GM19043 (cell line): Measurements from ENCODE around the gene LDLRAD4.

ENCODE experiments used
- ATAC-seq: cut with Tn5 transposase; IDR thresholded peaks from one replicate; pipeline ENCODE4 v1.9.1; 2021; ENCODE audit warnings: low read depth; ENCODE audit not compliant: unreplicated experiment

The LDLRAD4 gene

DNA sequence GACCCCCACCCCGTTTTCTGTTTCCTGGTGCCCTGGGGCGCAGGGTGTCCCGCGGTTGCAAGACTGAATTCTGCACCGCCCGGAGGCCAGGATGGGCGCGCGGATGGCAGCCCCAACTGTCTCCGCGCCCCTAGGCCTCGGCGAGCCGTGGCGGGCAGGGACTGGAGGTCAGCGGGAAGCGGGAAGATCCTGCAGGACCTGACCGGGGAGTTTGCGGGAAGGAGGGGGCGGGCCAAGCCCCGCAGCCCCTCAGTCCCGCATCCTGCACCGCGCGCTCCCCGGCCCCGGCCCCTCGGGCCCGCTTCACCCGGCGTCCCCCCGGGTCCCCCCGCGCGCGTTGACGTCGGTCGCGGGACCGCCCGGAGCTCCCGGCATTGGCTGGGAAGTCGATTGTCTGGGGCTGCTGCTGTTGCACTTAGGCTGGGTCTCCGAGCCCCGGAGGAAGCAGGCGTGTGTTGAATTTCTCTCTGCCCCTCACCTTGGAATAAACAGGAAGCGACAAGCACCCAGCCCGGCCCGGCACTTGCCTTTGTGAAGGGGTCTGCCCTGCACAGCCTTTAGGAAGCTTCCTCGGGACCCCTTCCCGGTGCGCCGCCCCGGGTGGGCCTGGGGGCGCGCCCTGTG is at the start of gene LDLRAD4:
Gene LDLRAD4 (plus strand): TSS at position 393 of the 624 bp plus-strand sequence.
- ATAC-seq = no peak

DNA sequence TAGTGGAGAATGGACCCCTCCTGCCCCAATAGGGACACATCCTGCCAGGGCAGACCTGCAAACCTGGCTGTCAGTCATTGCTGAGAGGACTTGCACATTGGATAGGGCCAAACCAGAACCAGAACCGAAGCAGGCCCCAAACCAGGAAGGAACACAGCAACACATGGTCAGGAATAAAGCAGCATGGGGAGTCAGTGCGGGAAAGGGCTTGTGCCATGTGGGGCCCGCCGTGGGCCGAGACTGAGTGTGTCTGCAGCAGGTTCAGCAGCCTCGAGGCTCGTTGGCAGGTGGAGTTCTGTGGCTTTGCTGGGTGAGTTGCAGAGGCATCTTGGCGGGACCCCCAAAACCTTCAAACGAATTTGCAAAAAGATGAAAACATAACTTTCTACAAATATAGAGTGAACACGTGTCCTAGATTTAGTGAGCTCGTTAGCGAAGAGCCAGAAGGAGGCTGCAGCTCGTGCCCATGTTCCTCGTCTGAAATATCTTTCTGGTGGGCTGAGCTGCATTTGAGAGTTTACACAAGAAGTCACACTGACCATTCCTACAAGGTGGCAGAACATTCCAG is 44.9 kb upstream of the LDLRAD4 start:
- no peak for ATAC-seq

DNA sequence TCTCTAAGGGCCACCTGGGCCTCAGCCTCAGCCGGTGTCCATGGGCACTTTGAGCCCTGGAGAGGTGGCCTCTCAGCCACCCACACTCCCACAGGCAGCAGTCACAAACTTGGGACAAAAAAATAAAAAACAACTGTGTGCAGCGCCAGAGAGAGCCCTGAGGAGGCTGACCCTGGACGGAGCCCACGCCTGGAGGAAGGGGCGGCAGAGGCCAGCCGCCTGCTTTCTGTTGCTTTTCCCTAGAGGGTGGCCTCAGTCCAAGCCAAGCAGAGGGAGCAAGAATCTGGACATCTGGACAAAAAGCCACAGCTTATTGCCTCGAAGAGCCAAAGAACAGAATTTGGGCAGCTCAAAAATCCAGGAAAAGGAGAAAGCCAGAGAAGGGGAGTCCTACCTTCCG is 43.3 kb upstream of the LDLRAD4 start:
- no peak for ATAC-seq

DNA sequence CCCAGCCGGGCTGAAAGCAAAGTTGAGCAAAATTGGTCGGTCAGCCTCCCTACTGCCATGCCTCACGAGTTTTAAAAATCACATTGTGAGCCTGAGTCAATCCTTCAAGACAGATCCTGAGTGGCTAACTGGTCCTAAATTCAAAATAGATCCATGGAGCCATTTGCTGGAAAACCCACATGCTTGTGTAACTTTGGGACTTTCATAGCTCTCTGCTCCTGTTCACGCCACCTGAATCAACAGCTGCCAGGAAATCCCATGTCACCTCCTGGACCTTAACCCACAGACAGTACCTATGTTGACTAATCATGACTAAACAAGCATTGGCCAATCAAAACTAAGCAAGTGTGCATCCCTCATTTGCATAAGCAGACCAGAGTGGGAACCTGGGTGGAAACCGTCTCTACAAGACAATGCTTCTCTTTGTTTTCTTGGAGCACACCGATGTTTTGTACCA is 42.8 kb upstream of the LDLRAD4 start:
- ATAC-seq = no peak

DNA sequence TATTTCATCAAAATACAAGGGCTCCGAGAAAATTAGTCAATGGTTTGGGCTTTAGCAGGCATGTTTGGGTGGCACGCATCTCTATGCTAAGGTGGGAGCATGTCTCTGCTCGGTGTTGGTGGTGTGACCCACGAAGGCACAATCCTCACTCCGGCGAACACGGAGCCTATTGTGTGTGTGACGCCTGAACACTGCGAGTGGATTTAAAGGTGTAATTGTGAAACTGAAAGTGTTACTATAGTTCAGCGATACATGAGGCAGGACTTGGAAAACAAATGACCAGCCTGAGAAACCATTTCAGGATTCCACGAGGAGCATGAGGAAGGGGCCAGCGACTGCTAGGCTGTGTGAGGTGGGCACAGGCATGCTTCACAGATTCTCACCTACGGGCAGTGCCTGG is 41.7 kb upstream of the LDLRAD4 start:
- no peak for ATAC-seq

DNA sequence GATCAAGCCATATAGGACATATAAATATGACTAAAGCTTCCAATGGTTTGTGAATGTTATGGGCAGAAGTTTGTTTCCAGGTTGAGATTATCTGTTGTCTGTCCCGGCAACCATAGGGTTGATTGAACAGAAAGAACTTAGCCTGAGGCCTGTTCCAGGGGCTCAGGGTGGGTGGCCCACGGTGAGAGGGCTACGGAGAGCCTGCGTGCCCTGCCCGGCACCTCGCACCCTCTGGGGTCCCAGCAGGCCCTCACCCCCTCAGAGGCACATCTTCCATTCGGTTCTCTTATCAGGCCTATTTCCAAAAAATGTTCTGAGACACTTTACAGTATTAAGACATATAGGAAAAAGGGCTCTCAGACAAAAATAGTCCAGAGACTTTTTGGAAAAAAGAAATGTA is 40.4 kb upstream of the LDLRAD4 start:
- ATAC-seq = no peak

DNA sequence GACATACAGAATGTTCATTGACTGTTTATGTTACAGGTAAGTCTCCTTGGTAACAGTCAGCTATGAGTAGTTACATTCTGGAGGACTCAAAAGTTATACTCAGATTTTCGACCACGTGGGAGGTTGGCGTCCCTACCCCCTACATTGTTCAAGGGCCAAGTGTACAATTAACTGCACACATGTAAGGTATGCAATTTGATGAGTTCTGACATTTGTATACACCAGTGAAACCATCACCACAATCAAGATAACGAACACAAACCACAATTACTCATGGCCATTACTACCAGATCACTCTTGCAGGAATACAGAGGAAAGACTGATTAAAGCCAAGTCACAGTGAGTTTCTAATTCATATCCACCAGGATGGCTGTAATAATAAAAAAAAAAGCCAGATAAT is 39.6 kb upstream of the LDLRAD4 start:
- no peak for ATAC-seq

DNA sequence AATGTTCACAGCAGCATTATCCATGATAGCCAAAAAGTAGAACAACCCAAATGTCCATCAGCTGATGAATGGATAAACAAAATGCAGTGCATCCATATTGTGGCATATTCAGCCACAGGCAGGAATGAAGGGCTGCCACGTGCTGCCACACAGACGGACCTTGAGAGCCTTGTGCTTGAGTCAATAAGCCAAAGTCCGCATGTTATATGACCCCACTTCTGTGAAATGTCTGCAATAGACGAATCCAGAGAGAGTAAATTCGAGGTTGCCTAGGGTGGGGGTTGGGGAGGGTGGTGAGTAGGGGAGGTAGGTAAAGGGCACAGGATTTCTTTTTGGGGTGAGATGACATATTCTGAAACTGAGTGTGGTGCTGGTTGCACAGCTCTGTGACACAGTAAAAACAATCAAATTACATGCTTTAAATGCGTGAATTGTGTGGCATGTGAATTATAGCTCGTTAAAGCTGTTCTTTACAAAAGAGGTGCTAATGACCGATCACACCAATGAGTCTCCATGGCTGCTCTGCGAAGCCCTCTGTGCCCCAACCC is 38.9 kb upstream of the LDLRAD4 start:
- ATAC-seq = no peak

DNA sequence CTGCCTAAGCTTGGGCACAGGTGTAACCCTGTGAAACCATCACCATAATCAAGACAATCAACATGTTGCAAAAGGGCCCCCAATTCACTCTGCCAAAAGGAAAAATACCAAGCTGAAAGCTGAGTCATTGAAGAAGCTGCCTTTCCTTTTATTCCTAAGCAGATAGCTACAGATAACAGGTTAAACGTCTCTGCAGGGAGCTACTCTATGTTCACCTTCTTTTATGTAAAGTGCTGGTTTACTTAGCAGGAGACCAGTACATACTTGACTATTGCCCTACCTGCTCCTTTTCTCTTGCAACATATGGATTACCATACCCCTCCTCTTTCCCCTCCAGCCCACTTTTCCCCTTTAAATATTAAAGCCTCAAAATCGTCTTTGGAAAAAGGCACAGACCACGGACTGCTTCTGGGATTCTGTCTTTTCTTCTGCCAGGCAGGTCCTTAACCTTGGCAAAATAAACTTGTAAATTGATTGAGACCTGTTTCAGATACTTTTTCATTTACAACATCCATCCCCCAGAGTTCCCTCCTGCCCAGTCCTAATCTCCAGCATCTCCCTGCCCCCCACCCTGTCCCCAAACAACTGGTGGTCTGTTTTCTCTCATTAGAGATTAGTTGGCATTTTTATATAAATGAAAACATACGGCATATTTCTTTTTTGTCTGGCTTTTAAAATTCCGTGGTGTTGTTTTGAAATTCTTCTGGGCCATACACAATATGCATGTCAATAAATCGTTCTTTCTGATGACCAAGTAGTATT is 37.8 kb upstream of the LDLRAD4 start:
- ATAC-seq = no peak

DNA sequence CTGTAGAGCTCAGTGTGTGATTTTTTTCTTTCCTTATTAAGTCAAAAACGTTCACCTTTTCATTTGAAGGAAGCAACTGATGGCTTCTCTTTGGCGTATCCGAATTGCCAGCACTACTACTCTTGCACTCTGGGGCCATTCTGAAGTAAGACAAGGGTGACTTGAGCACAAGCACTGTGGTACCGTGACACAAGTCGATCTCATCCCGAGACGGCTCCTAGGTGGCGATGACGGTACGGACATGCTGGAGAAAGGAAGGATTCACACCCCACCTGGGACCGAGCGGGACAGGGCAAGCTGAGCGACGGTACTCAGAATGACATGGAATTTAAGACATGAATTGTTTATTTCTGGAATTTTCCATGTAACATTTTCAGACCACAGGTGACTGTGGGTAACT is 36.8 kb upstream of the LDLRAD4 start:
- ATAC-seq = no peak

DNA sequence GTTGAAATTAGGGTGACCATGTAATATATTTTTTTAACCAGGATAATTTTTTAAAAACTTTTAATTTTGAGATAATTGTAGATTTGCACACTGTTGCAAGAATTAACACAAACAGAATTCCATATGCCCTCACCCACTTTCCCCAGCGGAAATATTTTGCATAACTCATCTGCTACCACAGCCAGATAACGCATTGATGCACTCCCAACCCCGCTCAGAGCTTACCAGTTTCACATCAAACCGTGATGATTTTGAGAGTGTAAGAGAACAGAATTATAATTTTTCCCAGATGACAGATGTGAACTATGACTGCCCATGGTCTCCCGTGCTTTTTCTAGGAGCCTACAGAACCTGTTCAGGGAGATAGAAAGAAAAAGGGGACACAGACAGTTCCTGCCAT is 35.2 kb upstream of the LDLRAD4 start:
- no peak for ATAC-seq

DNA sequence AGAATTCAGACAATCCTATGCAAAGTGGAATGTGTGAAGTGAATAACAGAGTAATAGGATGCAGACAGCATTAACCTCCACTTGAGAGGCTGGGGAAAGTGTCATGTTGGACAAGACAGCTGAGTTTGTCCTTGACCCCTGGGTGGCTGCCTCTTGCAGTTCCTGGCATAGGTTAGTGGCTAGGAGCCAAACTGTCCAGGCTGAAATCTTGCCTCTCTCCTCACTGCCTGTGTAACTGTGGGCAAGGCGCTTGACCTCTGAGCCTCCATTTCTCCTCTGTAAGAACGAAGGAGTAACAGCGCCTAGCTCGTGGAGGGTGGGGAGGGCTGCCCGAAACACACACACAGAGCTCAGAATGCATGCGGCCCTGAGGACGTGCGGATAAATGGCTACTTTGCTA is 34.8 kb upstream of the LDLRAD4 start:
- ATAC-seq = no peak

DNA sequence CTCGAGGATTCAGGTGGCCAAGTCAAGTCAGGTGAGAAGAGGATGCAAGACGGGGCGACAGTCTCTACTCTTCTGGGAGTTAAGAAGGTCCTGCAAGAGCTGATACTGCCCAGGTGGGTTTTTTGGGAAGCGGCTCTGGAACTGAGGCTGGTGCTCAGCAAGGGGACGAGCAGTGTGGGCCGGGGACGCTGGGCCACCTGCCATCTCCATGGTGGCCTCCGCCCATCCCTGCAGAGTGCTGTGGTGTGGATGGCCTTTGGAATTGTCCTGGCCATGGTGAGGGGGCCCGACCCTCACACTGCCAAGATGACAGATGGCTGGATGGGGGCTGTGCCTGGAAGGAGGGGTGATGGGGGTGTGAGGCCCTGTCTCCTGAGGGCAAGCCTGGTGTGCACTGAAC is 34.2 kb upstream of the LDLRAD4 start:
- ATAC-seq = no peak

DNA sequence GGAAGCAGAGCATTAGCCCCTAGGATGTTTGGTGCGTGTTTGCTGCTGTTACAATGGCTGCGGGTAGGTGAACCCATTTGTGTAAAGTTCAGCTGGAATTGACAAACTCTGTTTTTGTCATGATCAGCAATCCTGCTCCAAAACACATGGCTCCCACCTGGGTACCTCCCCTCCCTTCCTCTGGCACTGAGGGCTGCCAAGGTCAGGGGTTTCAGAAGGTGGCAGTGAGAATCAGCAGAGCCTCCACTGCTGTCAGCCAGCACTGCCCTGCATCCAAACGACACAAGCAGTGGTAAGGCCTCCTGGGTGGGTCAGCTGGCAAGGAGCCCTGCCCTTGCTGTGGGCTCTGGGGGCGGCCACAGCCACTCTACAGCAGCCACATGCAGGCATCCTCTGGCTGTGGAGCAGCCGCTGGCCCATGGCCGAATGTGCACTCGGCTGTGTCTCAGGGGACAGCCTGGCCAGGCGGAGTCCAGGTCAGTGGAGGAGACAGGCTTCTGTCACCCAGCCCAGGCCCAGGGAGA is 32.8 kb upstream of the LDLRAD4 start:
- no peak for ATAC-seq

DNA sequence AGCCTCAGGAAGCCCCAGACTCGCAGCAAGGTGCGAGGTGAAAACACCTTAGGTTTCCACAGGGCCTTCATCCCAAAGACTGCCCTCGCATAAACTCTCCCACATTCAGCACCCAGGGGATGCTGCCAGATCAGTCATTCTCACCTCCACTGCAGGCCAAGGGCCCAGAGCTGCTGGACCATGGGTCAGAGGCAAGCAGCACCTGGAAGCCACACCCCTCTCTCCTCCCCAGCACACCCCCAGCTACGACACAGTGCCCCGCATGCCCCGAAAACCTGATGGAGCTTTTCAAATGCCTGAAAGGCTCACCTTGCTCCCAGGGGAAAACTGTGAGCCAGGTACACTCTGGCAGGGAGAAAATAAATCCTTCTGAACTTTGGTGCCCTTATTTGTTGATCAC is 31.9 kb upstream of the LDLRAD4 start:
- ATAC-seq = no peak

DNA sequence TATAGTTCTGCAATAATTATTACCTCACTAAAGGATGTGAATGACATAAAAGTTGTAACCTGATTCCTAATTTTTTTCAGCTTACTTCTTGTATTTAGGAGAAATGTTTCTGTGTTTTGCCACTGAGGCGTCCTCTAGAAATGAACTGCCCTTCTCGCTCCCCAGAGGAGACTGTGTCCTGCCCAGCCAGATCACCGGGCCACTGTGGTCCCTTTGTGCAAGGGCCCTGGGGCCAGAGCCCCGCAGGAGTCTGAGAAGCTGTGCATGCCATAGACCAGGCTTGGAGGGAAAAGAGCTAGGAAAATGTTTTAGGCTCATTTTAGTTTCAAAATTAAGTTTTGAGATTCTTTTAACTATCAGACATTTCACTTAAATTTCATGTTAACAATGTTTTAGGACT is 31.1 kb upstream of the LDLRAD4 start:
- no peak for ATAC-seq

DNA sequence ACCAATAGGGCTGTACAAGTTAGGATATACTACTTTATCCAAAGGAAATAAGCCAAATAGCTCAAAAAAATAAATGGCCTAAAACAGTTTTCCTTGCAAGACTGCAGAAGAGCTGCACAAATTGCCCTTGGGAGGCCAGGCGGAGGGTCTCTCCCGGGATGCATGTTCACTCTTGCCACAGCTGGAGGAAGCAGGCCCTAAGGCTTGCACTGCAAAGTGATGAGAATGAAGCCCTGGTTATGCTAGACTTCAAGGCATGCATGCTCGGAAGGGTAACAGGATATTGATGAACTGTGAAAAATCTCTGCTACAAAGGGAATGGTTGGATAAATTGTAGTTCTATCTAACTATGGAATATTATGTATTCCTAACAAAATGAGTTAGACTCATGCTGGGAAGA is 27.5 kb upstream of the LDLRAD4 start:
- no peak for ATAC-seq

DNA sequence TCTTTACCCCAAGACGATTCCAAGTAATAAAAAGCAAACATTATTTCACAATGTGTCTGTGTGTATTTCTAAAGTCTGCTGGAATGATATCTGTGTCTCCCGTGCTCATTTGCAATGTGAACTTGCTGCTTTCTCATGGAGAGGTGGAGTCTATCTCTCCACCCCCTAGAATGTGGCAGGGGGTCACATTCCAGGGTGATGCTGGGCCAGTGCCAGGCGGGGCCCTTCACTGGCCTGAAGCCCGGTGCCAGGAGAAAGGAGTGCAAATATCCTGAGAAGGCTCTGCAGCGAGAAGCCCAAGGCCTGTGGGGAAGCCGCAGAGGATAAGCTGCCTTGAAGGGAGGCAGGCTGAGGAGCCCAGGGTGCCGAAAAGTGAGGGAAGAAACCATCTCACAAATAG is 26.8 kb upstream of the LDLRAD4 start:
- no peak for ATAC-seq

DNA sequence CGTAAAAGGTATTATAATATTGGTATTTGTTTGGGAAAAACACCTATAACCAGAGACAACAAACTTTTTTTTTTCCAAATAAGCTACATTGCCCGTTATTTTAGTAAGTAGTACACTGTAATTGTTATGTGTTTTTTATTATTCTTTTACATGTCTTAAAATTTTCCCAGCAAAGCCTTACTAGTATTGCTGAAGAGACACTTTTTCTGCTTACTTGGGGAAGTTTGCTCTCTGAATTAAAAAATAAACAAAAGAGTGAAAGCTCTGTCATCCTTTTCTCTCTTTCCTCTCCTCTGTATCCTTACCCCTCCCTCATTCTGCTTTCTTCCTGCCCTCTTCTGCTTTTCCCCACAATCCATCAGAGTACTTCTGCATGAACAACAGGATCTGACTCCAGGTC is 25.6 kb upstream of the LDLRAD4 start:
- ATAC-seq = no peak

DNA sequence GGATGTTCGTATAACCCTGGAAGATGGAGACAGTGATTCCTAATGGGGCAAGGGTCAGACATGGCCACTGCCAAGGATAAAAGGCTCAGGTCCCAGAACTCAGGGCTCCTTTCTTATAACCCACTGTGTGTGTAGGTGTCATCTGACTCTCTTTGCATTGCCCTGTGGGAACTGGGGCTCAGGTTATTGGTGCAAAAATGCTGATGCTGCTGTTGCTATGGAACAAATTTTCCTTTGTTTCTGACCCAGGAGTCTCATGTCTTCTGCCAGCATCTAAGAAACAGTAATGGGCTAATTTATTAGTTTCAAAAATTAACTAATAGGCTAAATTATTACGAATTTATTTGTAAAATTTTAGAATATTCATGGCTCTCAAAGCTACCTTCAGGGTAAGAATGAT is 24.3 kb upstream of the LDLRAD4 start:
- no peak for ATAC-seq

DNA sequence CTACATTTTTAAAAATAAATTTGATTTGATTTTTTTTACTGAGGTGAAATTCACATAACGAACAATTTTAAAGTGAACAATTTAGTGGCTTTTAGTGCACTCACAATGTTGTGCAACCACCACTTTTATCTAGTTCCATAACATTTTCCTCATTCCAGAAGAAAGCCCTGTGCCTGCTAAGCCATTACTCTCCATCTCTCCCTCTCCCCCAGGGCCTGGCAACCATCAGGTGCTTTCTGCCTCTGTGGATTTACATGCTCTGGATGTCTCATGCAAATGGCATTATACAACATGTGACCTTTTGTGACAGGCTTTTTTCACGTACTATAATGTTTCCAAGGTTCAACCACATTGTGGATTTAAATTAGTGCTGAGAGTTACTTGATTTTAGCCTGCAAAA is 19.9 kb upstream of the LDLRAD4 start:
- ATAC-seq = no peak

DNA sequence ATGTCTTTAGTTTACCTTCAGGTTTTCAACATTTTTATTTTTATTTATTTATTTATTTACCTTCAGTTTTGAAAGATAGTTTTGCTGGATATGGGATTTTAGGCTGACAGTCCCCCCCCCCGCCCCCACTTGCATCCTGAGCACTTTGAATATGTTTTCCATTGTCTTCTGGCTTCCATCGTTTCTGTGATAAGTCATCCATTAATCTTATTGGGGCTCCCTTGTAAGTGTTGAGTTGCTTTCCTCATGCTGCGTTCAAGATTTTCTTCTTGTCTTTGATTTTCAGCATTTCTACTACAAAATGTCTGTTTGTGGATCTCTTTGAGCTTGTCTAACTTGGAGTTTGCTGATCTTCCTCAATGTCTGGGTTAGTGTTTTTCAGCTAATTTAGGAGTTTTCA is 19.4 kb upstream of the LDLRAD4 start:
- ATAC-seq = no peak
